MM.1S (cell line): Measurements from ENCODE around the gene RAB4B.

Experiments
- DNase-seq: peaks from one replicate; pipeline ENCODE4 v3.0.0-alpha.2; 2015
- H2AFZ ChIP-seq: fragments of 300-600 bp; sonication (generic); 2 replicates; pipeline ENCODE4 v1.6.0; 2016; ENCODE audit warnings: antibody characterized with exemption, low read length
- H3F3A ChIP-seq: fragments of 300-600 bp; sonication (generic); 2 replicates; pipeline ENCODE4 v1.6.1; 2016; ENCODE audit warnings: mild to moderate bottlenecking, antibody characterized with exemption, low read length, moderate library complexity, mixed read lengths; ENCODE audit not compliant: insufficient read depth
- H3K27ac ChIP-seq: fragments of 300-600 bp; sonication (generic); 2 replicates; pipeline ENCODE4 v1.5.1; 2016; ENCODE audit warnings: mild to moderate bottlenecking, low read length
- H3K27me3 ChIP-seq: fragments of 300-600 bp; sonication (generic); replicated peaks from 2 replicates; pipeline ENCODE4 v1.6.0; 2016; ENCODE audit warnings: low read length; ENCODE audit not compliant: insufficient read depth
- H3K36me3 ChIP-seq: fragments of 300-600 bp; sonication (generic); replicated peaks from 2 replicates; pipeline ENCODE4 v1.6.1; 2016; ENCODE audit warnings: mild to moderate bottlenecking, low read length, mixed read lengths; ENCODE audit not compliant: insufficient read depth
- H3K4me1 ChIP-seq: fragments of 300-600 bp; sonication (generic); 2 replicates; pipeline ENCODE4 v1.6.1; 2016; ENCODE audit warnings: low read length, mixed read lengths
- H3K4me2 ChIP-seq: fragments of 300-600 bp; sonication (generic); 2 replicates; pipeline ENCODE4 v1.6.0; 2016; ENCODE audit warnings: low read depth, low read length
- H3K4me3 ChIP-seq: fragments of 300-600 bp; sonication (generic); 2 replicates; pipeline ENCODE4 v1.5.1; 2016; ENCODE audit warnings: low read length, mixed read lengths
- H3K79me2 ChIP-seq: fragments of 300-600 bp; sonication (generic); 2 replicates; pipeline ENCODE4 v1.6.1; 2016; ENCODE audit warnings: mixed run types, low read length, mixed read lengths
- H3K9ac ChIP-seq: fragments of 300-600 bp; sonication (generic); 2 replicates; pipeline ENCODE4 v1.6.1; 2016; ENCODE audit warnings: low read length, mixed read lengths
- H3K9me2 ChIP-seq: fragments of 300-600 bp; sonication (generic); replicated peaks from 2 replicates; pipeline ENCODE4 v1.6.1; 2016; ENCODE audit warnings: mild to moderate bottlenecking, low read length, mixed read lengths; ENCODE audit not compliant: insufficient read depth
- H3K9me3 ChIP-seq: fragments of 300-600 bp; sonication (generic); replicated peaks from 2 replicates; pipeline ENCODE4 v1.6.1; 2016; ENCODE audit warnings: mild to moderate bottlenecking, low read length, mixed read lengths; ENCODE audit not compliant: insufficient read depth
- H4K20me1 ChIP-seq: fragments of 300-600 bp; sonication (generic); 2 replicates; pipeline ENCODE4 v1.6.1; 2016; ENCODE audit warnings: mild to moderate bottlenecking, low read length, moderate library complexity, mixed read lengths; ENCODE audit not compliant: insufficient read depth
- EZH2 ChIP-seq: fragments of 300-600 bp; sonication (generic); optimal IDR thresholded peaks from 2 replicates; pipeline ENCODE3; 2017; ENCODE audit warnings: low read depth, mild to moderate bottlenecking, antibody characterized with exemption, low read length, mixed read lengths
- EZH2phosphoT487 ChIP-seq: fragments of 300-600 bp; sonication (generic); IDR thresholded peaks from 2 replicates; pipeline ENCODE4 v1.6.1; 2018; ENCODE audit warnings: antibody characterized with exemption, low read length
- TF ChIP-seq, protein P1 (sequence below): fragments of 300-600 bp; sonication (generic); IDR thresholded peaks from 2 replicates; pipeline ENCODE4 v1.5.1; 2016; ENCODE audit warnings: antibody characterized with exemption, low read length, mixed read lengths

Gene RAB4B

DNA sequence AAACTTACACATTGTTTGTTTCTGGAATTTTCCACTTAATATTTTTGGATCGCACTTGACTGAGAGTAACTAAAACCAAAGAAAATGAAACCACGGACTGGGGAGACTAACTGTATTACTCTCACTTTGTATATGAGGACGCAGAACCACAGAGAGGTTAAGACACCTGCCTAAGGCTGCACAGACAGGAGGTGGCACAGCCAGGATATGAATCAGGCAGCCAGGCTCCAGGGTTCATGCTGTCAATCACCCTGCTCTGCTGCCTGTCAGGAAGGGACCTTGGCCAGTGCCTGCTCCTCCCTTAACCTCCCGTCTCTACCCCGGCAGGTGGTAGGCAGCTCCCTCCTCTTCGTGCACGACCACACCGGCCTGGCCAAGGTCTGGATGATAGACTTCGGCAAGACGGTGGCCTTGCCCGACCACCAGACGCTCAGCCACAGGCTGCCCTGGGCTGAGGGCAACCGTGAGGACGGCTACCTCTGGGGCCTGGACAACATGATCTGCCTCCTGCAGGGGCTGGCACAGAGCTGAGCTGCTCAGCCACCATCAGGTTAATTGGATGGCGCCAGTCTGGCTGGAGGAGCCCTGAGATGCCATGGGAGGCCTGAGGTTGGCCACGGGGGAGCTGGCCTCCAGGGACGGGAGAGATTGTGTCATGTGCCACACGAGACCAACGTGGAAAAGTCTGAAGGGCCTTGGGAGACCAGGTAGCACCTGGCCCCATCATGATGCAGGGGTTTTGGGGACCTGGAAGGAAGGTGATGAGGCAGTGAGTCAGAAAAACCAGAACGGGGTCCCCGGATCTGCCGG lies 38.8 kb upstream of the RAB4B start:
- H3K79me2 ChIP-seq, result no peaks in the 10 kb centered on the region
- H3K27me3 ChIP-seq, result no peaks in the 10 kb centered on the region
- H3K36me3 ChIP-seq, result no peaks in the 10 kb centered on the region
- no peak overlapping the region for H2AFZ ChIP-seq
- no peaks in the 10 kb centered on the region for H3K9me3 ChIP-seq
- DNase-seq, result no peak
- no peak overlapping the region for H3K9ac ChIP-seq
- no peak overlapping the region for H3K4me2 ChIP-seq
- TF ChIP-seq EZH2 (no peak), EZH2phosphoT487 (no peak)
- TF ChIP-seq, protein P1, sequence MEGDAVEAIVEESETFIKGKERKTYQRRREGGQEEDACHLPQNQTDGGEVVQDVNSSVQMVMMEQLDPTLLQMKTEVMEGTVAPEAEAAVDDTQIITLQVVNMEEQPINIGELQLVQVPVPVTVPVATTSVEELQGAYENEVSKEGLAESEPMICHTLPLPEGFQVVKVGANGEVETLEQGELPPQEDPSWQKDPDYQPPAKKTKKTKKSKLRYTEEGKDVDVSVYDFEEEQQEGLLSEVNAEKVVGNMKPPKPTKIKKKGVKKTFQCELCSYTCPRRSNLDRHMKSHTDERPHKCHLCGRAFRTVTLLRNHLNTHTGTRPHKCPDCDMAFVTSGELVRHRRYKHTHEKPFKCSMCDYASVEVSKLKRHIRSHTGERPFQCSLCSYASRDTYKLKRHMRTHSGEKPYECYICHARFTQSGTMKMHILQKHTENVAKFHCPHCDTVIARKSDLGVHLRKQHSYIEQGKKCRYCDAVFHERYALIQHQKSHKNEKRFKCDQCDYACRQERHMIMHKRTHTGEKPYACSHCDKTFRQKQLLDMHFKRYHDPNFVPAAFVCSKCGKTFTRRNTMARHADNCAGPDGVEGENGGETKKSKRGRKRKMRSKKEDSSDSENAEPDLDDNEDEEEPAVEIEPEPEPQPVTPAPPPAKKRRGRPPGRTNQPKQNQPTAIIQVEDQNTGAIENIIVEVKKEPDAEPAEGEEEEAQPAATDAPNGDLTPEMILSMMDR, result no peak
- H3K27ac ChIP-seq, result no peak overlapping the region
- H3F3A ChIP-seq, result no peaks in the 10 kb centered on the region
- no peaks in the 10 kb centered on the region for H3K9me2 ChIP-seq
- H4K20me1 ChIP-seq, result no peaks in the 10 kb centered on the region
- H3K4me3 ChIP-seq, result no peak overlapping the region
- no peaks in the 10 kb centered on the region for H3K4me1 ChIP-seq

GRCh38 chr19:40739871-40740703 lies 38.0 kb upstream of the RAB4B start:
- H3K9ac ChIP-seq, result no peak overlapping the region
- no peaks in the 10 kb centered on the region for H3K9me2 ChIP-seq
- no peaks in the 10 kb centered on the region for H3K9me3 ChIP-seq
- no peaks in the 10 kb centered on the region for H3K4me1 ChIP-seq
- H3K27ac ChIP-seq, result no peak overlapping the region
- H3K79me2 ChIP-seq, result no peaks in the 10 kb centered on the region
- H3F3A ChIP-seq, result no peaks in the 10 kb centered on the region
- no peak overlapping the region for H2AFZ ChIP-seq
- no peak overlapping the region for H3K4me2 ChIP-seq
- no peaks in the 10 kb centered on the region for H3K27me3 ChIP-seq
- no peak for DNase-seq
- H3K36me3 ChIP-seq, result no peaks in the 10 kb centered on the region
- H3K4me3 ChIP-seq, result no peak overlapping the region
- TF ChIP-seq EZH2, result no peak
- TF ChIP-seq, protein P1, result no peak
- TF ChIP-seq EZH2phosphoT487, result no peak
- H4K20me1 ChIP-seq, result no peaks in the 10 kb centered on the region

GRCh38 chr19:40740747-40741146 lies 37.3 kb upstream of the RAB4B start:
- no peaks in the 10 kb centered on the region for H3K9me3 ChIP-seq
- no peak overlapping the region for H3K9ac ChIP-seq
- DNase-seq, result no peak
- no peaks in the 10 kb centered on the region for H4K20me1 ChIP-seq
- H3K9me2 ChIP-seq, result no peaks in the 10 kb centered on the region
- H3K79me2 ChIP-seq, result no peaks in the 10 kb centered on the region
- no peak overlapping the region for H2AFZ ChIP-seq
- no peak overlapping the region for H3K4me2 ChIP-seq
- no peak overlapping the region for H3K4me3 ChIP-seq
- H3K4me1 ChIP-seq, result no peaks in the 10 kb centered on the region
- no peaks in the 10 kb centered on the region for H3F3A ChIP-seq
- no peak overlapping the region for H3K27ac ChIP-seq
- TF ChIP-seq, protein P1, result no peak
- no peak for TF ChIP-seq EZH2
- H3K27me3 ChIP-seq, result no peaks in the 10 kb centered on the region
- H3K36me3 ChIP-seq, result no peaks in the 10 kb centered on the region
